GM13977 (cell line): ENCODE data around the gene DNAJC6.
"Not testable (repeated sequence)": the region's sequence is repeated elsewhere in the genome, so short reads cannot be mapped to it uniquely, and the experiment has no call there.

ENCODE experiments used
- DNase-seq: peaks from one replicate; pipeline ENCODE4 v3.0.0; 2012; ENCODE audit warnings: low spot score
- in situ Hi-C: fragments of 300-500 bp; cut with MboI; formaldehyde crosslinking; loops from one replicate; pipeline ENCODE4 v1.12.0; 2022; ENCODE audit warnings: low sequenced_read_pairs, low pct_unique_long_range_greater_than_20kb, mixed read lengths, inconsistent platforms; ENCODE audit not compliant: unreplicated experiment
- TF ChIP-seq, protein P1 (sequence below): IDR thresholded peaks from 2 replicates; pipeline ENCODE4 v1.5.1; 2012; ENCODE audit warnings: mild to moderate bottlenecking, control low read depth; ENCODE audit not compliant: insufficient read depth; ENCODE audit errors: extremely low read depth, missing control alignments

DNAJC6 gene

DNA sequence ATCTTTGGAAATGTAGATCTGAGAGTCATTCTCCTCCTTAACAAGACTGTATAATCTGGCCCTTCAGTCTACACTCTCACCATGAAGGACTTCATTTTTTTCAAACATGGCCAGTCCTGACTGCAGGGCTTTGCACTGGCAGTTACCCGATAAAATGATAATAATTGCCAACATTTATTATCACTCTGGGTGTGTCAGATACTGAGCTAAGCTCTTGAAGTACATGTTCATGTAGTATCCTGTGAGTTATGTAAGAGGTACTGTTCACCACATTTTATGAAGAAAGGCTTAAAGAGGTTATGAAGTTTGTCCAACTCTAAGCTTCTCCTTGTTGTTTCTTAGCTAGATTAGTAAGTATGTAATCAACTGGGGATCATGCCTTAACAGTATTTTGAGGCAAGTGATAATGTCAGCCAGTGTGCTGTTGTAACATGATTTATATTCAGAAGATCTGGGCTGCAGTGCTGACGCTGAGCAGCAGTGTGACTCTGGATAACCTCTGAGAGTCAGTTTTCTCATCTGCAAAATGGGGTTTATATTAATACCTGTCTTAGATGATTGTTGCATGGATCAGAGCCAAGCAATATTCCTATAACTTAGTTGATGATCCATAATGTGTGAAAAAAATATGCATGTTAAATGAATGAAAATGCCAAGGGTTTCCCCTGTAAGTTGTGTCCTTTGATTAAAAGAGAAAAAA, 69.1 kb downstream of the DNAJC6 start:
- no peak for DNase-seq
- in situ Hi-C loops, result no loop called here
- TF ChIP-seq, protein P1, sequence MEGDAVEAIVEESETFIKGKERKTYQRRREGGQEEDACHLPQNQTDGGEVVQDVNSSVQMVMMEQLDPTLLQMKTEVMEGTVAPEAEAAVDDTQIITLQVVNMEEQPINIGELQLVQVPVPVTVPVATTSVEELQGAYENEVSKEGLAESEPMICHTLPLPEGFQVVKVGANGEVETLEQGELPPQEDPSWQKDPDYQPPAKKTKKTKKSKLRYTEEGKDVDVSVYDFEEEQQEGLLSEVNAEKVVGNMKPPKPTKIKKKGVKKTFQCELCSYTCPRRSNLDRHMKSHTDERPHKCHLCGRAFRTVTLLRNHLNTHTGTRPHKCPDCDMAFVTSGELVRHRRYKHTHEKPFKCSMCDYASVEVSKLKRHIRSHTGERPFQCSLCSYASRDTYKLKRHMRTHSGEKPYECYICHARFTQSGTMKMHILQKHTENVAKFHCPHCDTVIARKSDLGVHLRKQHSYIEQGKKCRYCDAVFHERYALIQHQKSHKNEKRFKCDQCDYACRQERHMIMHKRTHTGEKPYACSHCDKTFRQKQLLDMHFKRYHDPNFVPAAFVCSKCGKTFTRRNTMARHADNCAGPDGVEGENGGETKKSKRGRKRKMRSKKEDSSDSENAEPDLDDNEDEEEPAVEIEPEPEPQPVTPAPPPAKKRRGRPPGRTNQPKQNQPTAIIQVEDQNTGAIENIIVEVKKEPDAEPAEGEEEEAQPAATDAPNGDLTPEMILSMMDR, result no peak

DNA sequence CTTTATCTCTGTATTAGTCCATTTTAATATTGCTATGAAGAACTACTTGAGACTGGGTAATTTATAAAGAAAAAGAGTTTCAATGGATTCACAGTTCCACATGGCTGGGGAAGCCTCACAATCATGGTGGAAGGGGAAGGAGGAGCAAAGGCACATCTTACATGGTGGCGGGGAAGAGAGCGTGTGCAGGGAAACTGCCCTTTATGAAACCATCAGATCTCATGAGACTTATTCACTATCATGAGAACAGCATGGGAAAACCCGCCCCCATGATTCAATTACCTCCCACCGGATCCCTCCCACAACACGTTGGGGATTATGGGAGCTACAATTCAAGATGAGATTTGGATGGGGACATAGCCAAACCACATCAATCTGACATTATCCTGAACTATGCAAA, 75.1 kb downstream of the DNAJC6 start:
- in situ Hi-C loops, DNase-seq: not testable (repeated sequence)

DNA sequence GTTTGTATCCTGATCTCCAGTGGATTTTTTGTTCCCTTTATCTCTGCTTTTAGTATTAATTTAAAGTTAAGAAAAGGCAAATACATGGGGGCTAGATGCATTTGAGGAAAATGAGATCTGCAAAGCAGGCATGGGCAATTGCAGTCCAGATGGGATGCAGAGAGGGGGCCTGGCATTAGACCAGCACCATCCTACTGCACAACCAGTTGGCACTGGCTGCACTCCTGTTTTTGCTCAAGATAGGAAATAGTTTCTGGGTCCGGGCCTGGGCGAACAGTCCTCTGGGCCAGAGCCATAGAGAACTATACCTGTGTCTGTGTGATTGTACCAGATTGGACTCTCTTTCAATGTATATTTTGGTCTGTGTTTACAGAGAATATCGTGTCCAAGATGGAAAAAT, 77.1 kb downstream of the DNAJC6 start:
- TF ChIP-seq, protein P1, result no peak
- DNase-seq, result no peak
- in situ Hi-C loops, result no loop called here

DNA sequence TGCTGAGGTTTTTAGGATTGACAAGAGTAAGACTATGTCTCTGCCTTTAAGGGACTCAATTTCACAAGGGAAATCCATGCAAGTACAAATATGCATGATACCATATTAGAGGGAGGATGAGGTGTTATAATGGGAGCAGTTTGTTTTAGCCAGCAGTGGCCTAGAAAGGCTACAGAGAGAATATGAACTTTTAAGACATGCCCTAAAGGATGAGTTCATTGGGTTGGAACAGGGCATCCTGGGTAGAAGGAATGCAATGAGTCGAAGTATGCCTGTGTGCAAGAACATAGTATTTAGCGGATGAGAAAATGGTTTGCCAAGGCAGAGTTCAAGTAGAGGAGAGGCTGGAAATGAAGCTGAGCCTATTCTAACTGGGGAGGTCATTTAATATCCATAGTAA, 78.5 kb downstream of the DNAJC6 start:
- in situ Hi-C loops, result no loop called here
- TF ChIP-seq, protein P1, result no peak
- DNase-seq, result no peak

DNA sequence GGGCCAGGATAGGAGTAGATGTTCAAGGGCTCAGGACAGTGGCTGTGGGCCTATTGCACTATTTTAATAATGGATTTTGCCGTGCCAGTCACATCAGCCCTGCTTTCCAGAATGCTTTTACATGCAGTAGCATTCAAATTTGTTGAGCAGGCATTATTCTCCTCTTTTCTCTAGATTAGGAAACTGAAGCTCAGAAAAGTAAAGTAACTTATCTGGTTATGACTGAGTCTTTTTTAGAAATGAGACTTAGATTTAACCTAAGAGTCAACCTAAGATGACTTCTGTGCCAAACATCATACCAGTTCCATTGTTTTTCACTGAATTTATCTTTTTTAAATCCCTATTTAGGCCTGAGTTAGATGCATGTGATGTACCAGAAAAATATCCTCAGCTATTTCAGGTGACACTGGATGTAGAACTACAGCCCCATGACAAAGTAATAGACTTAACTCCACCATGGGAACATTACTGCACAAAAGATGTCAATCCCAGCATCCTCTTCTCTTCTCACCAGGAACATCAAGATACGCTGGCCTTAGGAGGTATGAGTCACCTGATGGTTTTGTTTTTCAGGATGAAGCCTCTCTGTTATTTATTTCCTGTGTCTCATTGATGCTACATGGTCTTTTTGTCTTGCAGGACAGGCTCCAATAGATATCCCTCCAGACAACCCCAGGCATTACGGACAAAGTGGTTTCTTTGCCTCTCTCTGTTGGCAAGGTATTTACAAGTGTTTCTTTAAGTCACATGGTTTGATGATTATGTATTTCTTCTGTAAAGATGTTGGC, 79.8 kb downstream of the DNAJC6 start:
- in situ Hi-C loops, result no loop called here
- no peak for DNase-seq
- TF ChIP-seq, protein P1, result no peak

DNA sequence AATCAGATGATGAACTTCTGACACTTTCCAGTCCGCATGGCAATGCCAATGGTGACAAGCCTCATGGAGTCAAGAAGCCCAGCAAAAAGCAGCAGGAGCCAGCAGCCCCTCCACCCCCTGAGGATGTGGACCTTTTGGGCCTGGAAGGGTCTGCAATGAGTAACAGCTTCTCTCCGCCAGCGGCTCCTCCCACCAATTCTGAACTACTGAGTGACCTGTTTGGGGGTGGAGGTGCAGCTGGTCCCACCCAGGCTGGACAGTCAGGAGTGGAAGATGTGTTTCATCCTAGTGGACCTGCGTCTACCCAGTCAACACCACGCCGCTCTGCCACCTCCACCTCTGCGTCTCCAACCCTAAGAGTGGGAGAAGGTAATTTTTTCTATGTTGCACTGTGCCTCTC, 83.2 kb downstream of the DNAJC6 start:
- no peak for DNase-seq
- in situ Hi-C loops, result no loop called here
- TF ChIP-seq, protein P1, result no peak

DNA sequence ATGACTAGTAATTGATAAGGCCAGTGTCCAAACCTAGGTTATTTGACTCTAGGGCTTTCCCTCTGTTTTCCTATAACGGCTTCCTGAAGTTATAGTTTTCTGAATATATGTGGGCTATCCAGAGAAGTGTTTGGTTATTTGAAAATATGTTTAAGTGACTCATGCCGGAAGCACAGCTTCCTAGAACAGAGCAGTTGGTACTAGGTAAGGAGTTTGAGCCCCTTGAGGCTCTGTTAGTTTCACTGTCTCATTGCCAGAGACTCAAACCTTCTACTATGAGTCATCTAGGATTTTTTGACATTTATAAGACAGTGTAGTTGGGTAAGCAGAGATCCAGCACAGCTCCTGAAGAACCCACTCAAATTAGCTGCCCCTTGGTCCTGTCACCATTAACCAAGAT, 84.0 kb downstream of the DNAJC6 start:
- TF ChIP-seq, protein P1, result no peak
- peak; percentile 7 for DNase-seq
- in situ Hi-C loops, result no loop called here
